ENCODE results near the gene ACADVL.
A peak's percentile ranks its signal among the peaks of the same experiment; 100 is the strongest.

DNA sequence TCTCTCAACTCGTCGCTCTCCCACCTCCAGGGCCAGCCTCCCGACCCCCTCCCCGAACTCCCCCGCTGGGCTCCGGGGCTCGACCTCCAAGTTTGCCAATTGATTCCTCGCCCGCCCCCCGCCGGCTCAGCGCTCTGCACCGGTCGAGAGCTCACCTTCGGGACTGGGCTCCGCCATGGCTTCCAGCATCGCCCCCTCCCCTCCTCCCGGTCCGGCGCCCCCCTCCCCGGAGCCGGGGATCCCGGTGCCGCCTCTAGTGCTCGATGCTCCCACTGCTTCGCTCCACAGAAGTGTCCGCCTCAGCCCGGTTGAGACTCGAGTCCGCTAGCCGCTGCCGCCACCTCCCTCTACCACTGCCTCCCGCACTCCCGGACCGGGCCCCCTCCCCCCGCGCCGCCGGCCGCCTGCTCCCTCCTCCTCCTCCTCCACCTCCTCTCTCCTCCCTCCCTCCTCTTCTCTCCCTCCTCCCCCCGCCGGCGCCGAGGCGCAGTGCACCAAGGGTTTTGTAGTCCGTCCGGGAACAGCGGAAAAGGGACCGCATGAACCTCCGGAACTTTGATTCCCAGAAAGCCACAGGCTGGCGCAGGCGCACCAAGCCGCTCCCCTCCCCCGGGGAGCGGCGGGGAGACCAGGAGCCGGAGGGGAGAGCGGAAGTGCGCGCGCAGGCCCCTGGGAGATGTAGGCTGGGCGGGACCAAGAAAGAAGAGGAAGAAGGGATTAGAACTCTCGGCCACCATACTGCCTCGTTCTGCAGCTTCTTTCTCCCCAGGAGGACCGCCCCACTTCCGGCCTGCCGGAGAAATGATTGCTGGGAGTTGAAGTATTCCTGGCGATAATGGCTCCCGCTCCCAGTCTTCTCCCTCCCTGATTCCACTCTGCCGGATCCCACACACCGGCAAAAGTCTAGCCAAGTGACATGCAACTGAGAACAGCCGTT, 19.6 kb downstream of the ACADVL start, which contains the start of gene PHF23:
- no peak for TF ChIP-seq CTCF (IDR thresholded peaks at IDR 0.05)
- no peak for TF ChIP-seq JUND (IDR thresholded peaks at IDR 0.05)
- TF ChIP-seq REST (IDR thresholded peaks at IDR 0.05; ENCODE audit: low read depth, low read length): no peak
- TF ChIP-seq POLR2AphosphoS5 (IDR thresholded peaks at IDR 0.05; ENCODE audit: low read depth, low read length): peak; percentile 56; the same call in 1 of the 2 replicates
- no peak for TF ChIP-seq FOSL2 (IDR thresholded peaks at IDR 0.05; ENCODE audit: borderline replicate concordance, low read depth)
- no peak for TF ChIP-seq RXRA (IDR thresholded peaks at IDR 0.05; ENCODE audit: borderline replicate concordance, low read depth)
- TF ChIP-seq NFIC (IDR thresholded peaks at IDR 0.05; ENCODE audit: borderline replicate concordance): no peak
- no peak for TF ChIP-seq SMC3 (IDR thresholded peaks at IDR 0.05; ENCODE audit: low read depth, low read length)
- TF ChIP-seq TCF12 (IDR thresholded peaks at IDR 0.05): no peak
- peak; percentile 10; the same call in 1 of the 2 replicates for TF ChIP-seq PBX3 (IDR thresholded peaks at IDR 0.05)
- TF ChIP-seq RAD21 (IDR thresholded peaks at IDR 0.05; ENCODE audit: low read length): no peak
